D721Med (cell line): Measurements from ENCODE around the gene ARMH3.
"Not testable (repeated sequence)": the region's sequence is repeated elsewhere in the genome, so short reads cannot be mapped to it uniquely, and the experiment has no call there.

Experiments
- DNase-seq: peaks from one replicate; pipeline ENCODE4 v3.0.0; 2011; ENCODE audit warnings: low spot score; ENCODE audit not compliant: insufficient read length
- FAIRE-seq: peaks from 2 replicates; lab custom pipeline; 2011; peaks lifted over from hg19 to GRCh38; lab: Jason Lieb, UNC
- TF ChIP-seq, protein P1 (sequence below): IDR thresholded peaks from 2 replicates; pipeline ENCODE4 v1.5.1; 2012; ENCODE audit warnings: mild to moderate bottlenecking, control low read depth; ENCODE audit not compliant: insufficient read depth; ENCODE audit errors: missing control alignments

Gene ARMH3

DNA sequence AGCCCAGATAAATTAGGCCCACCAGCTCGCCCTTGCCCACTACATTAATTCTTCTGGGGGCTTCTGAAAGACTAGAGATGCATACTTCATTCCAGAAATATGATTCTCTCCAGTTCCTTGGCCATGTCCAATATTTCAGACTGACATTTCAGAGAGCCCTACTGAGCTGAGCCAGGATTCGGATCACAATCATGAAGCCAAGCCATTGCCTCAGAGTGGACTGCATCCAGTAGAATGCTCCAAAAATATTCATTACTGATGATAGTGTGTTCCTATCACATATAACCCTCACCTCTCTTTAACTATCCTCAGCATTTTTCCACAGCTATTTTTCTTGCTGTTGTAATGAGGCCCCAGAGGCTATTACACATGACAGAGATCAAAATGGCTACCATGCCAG is 38.7 kb downstream of the ARMH3 start:
- no peak for DNase-seq
- FAIRE-seq: no peak
- TF ChIP-seq, protein P1, sequence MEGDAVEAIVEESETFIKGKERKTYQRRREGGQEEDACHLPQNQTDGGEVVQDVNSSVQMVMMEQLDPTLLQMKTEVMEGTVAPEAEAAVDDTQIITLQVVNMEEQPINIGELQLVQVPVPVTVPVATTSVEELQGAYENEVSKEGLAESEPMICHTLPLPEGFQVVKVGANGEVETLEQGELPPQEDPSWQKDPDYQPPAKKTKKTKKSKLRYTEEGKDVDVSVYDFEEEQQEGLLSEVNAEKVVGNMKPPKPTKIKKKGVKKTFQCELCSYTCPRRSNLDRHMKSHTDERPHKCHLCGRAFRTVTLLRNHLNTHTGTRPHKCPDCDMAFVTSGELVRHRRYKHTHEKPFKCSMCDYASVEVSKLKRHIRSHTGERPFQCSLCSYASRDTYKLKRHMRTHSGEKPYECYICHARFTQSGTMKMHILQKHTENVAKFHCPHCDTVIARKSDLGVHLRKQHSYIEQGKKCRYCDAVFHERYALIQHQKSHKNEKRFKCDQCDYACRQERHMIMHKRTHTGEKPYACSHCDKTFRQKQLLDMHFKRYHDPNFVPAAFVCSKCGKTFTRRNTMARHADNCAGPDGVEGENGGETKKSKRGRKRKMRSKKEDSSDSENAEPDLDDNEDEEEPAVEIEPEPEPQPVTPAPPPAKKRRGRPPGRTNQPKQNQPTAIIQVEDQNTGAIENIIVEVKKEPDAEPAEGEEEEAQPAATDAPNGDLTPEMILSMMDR: no peak

DNA sequence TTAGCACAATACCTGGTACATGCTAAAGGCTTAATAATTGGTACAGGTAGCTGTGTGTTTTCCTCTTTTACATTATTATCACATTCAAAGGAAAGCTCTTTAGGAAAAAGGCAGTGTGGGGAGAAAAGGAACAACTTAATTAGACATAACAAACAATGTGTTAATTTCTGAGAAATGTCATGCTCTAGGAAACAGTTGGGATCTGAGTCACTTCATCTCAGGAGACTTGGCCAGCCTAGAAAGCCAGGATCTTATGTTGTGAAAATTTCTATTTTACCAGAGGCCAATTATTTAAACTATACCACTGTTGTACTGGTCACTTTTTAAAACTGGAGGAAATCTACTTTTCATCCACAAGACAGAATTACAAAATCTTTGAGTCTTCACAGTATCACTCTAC is 39.6 kb downstream of the ARMH3 start:
- DNase-seq (no peak), FAIRE-seq (no peak)
- TF ChIP-seq, protein P1: no peak

DNA sequence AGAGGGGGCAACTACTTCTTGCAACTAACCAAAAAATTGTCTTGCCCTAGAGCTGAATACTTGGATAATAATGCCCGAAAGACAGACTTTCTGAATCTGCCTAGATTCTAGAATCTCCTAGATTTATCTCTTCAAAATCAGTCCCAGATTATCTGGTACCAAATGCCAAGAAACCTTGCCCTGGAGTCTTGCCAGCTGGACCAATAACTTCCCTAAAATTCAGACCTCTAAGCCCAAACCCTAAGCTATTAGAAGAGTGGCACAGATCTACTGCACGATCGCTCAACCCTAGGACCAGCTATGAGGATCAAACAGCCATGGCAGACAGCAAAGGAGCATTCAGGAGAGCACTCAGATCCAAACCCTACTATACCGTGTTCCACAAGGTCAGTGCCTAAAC is 45.0 kb downstream of the ARMH3 start:
- DNase-seq: no peak
- TF ChIP-seq, protein P1: no peak
- FAIRE-seq: no peak

DNA sequence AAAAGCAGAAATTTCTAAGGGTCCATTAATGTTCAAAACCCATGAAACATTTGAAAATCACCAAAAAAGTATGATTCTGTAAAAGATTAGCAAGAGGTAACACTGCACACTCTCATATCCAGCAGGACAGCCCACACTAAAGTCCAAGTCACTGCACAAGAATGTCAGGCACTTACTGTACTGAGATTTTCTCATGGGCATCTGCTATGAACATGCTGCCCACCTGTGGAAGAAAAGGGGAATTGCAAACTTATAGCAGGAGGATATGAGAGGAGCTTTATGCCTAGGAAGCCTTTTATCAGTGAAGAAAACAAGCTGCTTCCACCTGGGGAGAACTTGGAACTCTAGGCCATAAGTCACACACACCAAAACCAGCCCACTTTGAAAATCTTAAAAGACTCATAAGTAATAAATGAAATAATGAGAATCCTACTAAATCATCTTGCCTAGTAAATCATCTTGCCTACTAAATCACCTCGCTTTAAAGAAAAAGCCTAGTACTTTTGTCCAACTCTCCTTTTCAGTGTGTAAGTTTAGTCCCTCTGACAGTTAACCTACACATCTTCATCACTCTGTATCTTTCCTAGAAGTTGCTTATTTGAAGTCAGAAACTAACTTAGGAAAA is 46.1 kb downstream of the ARMH3 start:
- peak; percentile 88 for FAIRE-seq
- TF ChIP-seq, protein P1: peak; percentile 99
- DNase-seq: no peak

DNA sequence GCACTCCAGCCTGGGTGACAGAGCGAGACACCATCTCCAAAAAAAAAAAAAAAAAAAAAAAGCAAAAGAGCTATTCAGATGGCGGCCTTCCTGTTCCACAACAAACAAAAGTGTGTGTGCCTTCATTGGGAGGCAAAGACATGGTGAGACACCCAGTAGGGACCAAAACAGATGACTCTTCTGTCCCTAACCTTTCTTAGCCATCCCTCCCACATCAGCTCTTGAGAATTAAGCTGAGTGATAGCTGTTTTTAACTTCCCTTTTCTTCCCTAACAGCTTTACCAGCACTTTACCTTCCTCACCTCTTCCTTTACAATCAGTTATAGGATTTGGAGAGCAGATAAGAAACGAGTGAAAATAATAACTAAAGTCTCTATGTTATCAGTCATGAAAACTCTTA is 48.2 kb downstream of the ARMH3 start:
- no peak for DNase-seq
- no peak for FAIRE-seq
- TF ChIP-seq, protein P1: no peak

DNA sequence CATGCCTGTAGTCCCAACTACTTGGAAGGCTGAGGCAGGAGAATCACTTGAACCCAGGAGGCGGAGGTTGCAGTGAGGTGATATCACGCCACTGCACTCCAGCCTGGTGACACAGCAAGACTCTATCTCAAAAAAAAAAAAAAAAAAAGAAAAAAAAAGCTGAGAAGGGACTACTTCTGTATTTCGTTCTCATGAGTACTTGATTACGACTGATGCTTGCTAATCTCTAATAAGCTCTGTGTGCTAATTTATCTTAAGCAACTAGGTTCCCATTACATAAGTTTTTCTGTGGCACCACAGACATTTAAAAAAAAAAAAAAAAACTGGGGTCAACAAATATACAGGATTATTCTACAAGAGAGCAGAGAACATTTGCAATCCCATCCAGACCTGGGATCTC is 48.9 kb downstream of the ARMH3 start:
- DNase-seq, FAIRE-seq: not testable (repeated sequence)

DNA sequence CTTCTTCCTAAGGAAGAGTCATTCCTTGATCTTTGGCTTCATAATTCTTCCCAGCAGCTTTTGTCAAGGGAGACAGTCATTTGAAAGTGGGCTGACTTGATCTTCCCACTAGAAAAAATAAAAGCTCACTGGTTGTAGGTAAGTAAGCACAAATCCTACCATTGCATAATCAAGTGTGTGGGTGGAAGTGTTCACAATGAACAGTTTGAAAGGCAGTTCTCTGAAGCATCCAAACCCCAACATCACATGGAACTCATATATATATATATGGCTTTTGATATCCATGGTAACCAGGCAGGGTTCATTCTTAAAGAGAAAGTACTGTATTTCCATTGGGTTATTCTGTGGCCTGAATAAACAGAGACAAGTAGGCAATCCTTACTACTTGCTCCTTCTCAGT is 51.6 kb downstream of the ARMH3 start:
- FAIRE-seq: no peak
- DNase-seq: no peak

More for the DNA sequence above, 51.6 kb downstream of the ARMH3 start:
- TF ChIP-seq, protein P1: no peak
